Smooth muscle cell of the brain vasculature (primary cell): ENCODE measurements around the gene UST.
A peak's percentile ranks its signal among the peaks of the same experiment; 100 is the strongest.

Source experiments
- DNase-seq: peaks from one replicate; pipeline ENCODE4 v3.0.0-alpha.2; 2012; ENCODE audit warnings: low read depth, low spot score

The UST gene, protein sequence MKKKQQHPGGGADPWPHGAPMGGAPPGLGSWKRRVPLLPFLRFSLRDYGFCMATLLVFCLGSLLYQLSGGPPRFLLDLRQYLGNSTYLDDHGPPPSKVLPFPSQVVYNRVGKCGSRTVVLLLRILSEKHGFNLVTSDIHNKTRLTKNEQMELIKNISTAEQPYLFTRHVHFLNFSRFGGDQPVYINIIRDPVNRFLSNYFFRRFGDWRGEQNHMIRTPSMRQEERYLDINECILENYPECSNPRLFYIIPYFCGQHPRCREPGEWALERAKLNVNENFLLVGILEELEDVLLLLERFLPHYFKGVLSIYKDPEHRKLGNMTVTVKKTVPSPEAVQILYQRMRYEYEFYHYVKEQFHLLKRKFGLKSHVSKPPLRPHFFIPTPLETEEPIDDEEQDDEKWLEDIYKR

DNA sequence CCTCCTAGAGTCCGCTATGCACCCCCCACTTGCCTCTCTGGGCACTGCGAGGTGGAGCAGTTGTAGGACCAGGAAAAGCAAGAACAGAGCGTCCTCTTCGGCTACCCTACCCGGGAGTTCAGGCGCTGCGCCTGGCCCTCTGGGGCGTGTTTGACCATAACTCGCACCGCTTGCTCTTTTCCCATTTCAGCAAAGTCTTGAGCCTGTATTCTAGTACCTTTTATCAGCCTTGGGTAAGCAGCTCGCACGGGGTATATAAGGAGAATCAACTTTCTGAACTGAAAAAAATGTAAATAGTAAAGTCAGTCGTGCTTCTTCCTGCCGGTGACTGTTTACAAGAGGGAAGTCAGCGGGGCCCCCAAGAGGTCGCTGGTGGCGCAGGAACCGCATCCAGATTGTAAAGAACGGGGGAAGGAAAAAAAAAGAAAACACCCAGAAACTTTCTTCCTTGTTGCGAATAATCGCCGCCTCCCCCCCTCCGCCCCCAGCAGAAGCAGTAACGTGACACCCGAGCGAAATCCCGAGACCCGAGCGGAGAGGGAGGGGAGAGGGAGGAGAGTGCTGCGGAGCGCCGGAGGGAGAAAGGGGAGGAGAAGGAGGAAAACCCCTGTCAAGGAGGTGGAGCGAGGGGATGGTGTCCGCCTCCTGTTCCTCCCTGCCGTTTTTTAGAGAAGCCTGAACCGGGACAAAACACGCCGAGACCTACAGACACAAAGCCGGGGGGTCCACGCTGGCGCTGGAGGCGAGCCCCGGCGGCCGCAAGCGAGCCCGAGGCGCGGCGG is at the start of gene UST:
TSS of gene UST (plus strand) at position 668 of the 782 bp plus-strand sequence. CDS start 401 bp downstream, outside the sequence.
- DNase-seq = peak; percentile 82

- DNase-seq = no peak
Observed at GRCh38 chr6:148697895-148698440, 48.9 kb upstream of the UST start.

GRCh38 chr6:148698671-148699180 is 48.1 kb upstream of the UST start:
- no peak for DNase-seq

- DNase-seq = no peak
Observed at GRCh38 chr6:148700047-148700715, 46.6 kb upstream of the UST start.

DNA sequence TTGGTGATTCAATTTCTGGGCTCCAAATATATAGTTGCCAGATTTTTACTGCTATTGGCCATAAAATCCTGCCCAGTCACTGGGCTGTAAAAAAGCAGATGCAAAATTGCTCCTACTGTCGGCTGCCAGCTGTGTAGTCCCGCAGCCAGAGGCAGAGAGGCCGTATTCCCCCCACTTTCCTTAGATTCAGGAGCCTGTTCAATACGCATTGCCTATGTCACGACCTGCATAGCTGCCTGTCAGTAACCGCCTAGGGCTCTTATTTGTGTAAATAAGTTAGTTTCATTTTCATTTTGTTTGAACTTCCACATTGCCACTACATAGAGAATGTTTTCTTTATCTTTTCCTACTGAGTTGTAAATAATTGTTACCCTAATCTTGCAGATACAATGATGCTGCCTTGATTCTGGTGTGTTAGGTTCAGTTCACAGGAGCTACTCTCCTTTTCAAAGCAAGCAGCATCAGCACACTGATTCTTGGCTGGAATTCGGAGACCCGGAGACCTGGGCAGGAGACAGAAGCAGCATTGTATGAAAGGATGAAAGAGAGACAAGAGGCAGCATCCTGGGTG is 46.0 kb upstream of the UST start:
- no peak for DNase-seq

DNA sequence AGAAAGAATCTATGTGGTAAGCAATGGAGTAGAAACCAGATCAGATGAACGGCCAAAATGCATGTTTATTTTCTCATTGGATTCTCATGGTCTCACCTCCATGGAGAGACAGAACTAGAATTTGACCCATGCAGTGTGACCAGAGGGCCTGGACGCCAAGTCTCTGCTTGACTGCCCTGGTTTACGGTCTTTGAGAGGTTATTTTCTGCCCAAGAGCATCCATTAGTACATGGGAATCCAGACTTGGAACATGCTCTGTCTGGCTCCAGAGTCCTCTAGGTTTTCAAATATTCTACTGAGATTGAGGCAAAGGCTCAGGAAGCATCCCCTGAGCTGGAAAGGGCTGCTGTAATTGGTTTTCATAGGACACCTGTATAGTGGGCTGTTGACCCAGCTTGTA is 45.5 kb upstream of the UST start:
- DNase-seq = no peak

DNA sequence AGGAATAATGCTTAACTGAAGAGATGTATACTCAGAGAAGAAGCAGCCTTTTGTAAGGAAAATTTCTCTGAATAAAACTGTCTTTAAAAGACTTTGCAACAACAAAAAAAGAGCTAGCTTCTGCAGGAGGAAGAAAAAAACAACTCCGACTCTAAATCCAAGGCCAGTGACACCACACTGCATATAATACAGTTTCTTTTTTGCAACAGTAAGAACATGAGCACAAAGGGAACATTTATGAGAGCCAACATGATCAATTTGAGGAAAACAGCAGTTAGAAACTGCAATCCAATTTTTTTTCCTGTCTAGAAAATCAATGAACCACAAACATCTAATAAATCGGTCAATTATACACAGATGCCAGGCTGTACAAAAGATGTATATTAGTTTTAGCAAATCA is 42.9 kb upstream of the UST start:
- DNase-seq = no peak

DNA sequence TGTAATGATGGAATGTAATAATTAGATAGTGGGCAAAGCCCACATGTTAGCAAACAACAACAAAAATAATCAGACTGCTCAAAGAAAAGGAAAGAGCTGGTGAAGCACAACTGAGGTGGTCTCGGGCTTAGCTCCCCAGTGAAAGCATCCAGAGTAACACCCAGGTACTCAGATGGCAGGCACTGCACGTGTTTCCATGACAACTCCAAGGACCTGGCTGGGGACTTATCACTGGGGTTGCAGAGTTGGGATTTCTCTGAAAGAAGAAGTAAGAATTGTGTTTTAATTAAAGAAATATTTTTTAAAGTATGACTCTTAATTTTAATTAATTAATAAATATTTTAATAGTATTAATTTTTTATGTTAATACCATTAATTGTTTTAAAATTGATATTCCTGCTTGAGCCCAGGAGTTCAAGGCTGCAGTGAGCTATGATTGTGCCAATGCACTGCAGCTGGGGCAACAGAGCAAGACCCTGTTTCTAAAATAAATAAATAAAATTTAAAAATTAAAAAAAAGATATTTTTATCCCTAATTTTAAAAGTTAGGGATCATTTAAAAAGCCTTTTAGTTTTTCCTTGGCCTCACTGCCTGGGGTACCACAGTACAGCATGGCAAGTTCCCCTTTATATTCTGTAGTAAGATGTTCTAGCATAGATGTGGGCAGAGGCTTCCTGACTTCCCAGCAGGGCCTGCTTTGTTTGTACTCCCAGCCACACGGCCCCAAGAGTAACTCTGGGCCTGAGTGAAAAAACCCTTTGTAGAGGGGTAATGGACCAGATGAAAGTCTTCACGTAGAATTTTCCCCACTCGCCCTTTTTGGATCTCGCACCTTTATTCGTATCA is 42.2 kb upstream of the UST start:
- DNase-seq = no peak

DNA sequence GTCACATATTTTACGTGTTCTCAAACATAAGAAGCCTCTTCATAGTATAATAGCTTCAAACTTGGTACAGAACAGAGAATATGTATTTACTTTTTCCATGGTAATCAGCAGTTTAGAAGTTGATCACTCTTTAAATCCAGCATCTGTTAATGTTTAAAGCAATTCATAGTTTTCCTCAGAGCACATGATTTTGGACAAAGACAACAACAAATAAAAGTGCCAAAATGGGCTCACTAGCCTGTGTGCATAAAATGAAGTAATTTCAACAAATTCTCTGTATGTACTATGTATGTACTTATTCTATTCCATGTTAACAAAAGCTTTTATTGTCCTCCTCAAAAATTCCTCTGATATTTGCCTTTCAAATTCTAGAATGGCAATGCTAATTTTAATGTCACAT is 38.1 kb upstream of the UST start:
- DNase-seq = no peak

DNA sequence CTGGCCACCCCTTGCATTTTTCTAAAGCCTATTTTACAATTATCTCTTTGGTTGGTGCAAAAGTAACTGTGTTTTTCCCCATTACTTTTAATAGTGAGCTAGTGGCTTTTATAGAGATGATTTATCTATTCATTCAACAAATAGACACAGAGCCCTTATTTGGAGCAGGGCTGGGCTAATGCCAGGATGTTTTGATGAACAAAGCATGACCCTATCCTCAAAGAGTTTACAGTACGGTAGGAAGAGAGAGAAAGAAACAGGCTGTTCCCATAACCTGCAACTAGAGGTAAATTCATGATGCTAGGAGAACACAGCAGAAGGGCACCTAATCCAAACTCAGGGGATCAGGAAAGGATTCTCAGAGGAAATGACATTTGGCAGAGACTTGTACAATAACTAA is 37.3 kb upstream of the UST start:
- no peak for DNase-seq

GRCh38 chr6:148711833-148712654 is 34.8 kb upstream of the UST start:
- DNase-seq = no peak

- no peak for DNase-seq
Observed at GRCh38 chr6:148713033-148713738, 33.6 kb upstream of the UST start.

DNA sequence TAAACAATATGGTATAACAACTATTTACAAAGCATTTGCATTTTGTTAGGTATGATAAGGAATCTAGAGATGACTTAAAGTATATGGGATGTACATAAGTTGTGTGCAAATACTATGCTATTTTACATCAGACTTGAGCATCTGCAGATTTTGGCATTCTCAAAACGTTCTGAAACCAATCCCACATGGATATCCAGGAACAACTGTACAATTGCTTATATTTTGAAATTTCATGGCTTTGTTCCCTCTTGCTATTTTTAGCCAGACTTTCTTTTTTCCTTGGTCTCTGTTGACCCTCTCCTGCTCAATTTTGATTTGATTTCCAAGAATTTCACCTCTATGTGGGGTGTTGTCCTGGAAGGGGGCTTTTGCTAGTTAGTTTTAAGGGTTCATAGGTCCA is 32.9 kb upstream of the UST start:
- DNase-seq = no peak

DNA sequence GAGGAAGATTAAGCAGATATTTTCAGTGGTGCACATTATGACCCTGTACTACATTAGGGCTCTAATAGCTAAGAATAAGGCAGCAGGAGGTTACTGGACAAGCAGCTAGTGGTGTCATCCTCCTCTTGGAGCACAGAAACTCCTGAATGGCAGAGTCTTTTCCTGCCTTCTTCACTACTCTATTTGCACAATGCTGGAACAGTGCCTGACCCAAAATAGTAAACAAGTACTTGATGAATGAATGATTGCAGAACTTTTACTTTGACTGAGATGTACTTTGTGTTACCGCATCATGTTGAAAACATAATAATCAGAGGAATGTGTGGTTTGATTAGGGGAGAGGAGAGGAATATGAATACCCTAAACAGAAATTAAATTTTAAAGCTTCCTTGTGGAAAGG is 30.0 kb upstream of the UST start:
- no peak for DNase-seq

DNA sequence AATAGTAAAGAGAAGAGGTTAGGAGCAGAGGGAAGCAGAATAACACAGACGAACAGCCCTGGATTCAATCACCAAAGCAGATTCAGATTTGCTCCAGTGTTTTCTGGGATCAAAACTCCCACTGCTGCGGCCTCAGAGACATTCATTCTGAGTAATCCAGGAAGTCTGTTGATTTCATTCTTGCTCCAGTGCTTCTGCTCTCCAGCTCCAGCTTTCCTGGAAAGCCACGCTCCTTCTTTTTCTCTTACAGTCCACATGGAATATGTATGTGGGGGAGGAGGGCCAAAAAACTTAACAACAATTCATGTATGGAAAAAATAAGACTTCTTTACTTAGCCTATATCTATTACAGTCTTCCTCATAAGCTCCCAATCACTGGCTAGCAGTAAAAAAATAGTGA is 26.4 kb upstream of the UST start:
- DNase-seq = no peak

DNA sequence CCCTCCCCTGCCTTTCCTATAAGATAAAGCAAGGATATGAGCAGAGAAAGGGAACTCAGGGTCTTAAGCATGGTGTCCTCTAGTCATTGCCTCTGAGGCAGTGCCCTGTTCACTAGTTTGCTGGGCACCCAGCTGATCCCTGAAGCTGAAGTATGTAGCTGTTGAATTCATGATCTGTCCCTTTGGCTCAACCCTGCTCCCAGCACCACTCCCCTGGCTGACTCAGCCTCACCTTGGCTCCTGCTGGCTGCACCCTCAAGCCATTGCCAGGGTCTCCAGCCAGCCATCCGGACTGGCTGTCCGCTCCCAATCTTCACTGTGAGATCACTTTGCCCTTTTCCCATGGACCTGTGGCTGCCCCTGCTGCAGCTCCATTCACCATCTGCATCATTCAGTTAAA is 25.9 kb upstream of the UST start:
- no peak for DNase-seq

DNA sequence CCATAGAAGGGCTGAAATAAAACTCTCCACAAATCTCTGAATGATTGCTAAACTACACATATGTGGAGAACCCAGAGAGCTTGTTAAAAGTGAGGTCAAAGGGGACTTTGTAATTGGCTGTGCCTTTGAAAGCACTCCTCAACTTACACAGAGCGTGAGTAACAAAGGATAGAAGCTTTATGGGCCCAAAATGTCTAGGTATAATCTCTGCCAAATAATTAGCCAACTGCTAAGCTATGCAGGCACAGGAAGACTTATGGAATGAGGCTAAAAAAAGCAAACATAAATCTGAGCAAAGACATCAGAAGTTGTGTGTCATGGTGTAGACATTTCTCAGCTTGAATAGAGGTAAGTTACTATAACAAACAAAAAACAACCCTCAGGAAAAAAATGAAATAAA is 23.3 kb upstream of the UST start:
- DNase-seq = no peak

- no peak for DNase-seq
Observed at GRCh38 chr6:148724428-148724827, 22.4 kb upstream of the UST start.

- no peak for DNase-seq
Observed at GRCh38 chr6:148727104-148727503, 19.7 kb upstream of the UST start.
